ENCODE results near the gene BAIAP3. TPM values are rescaled to one million over a fixed set of nuclear protein-coding genes. Genes with fewer than 3 reads are reported as not detected.

Gene BAIAP3
- total and polyA plus RNA-seq, 10 of the 15 experiments (the other 5 are each of a cell fraction or from before 2014, with no cell fraction given), result 0.03 to 0.56 (median 0.17) TPM; not detected in 3

DNA sequence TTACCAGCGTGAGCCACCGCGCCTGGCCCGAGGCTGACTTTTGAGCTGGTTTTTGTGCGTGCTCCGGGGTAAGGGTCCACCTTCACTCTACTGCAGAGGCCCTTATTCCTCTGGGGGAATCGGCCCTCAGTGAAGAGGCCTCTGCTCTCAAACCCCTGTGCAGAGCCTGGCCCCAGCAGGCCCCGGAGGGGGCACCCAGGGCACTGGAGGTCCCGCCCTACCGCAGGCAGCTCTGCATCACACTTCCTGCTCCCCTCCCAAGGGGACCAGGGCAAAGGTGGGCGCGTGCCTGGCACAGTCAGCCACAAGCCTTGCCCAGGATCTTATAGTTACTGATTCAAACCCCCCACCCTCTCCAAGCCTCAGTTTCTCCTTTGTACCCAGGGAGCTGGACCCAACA is 27.6 kb upstream of the BAIAP3 start:
- H3K36me3 ChIP-seq (ENCODE audit: control insufficient read depth in 2 of 2, insufficient read depth in 2 of 2, low read length in 1 of 2), result no peaks in the 10 kb centered on the region
- DNase-seq (ENCODE audit: low read depth, low spot score) (no peak), ATAC-seq (no peak), FAIRE-seq (no peak)
- no peak overlapping the region for H3K4me2 ChIP-seq (ENCODE audit: control insufficient read depth, insufficient read depth)
- peaks cover 8% of the 10 kb centered on the region; the same call in 1 of the 2 replicates for H4K20me1 ChIP-seq (ENCODE audit: control insufficient read depth, insufficient read depth)
- no peaks in the 10 kb centered on the region; the same call in 2 of the 3 replicates for H3K9me3 ChIP-seq (replicated peaks; ENCODE audit: control insufficient read depth, insufficient read depth, low read length)
- H3K9ac ChIP-seq (ENCODE audit: control insufficient read depth, insufficient read depth, low read length), result no peak overlapping the region
- RAD21 ChIA-PET (ENCODE audit: unreplicated experiment), result no interaction called here
- H3K27me3 ChIP-seq (replicated peaks in 1 of 2; ENCODE audit: control insufficient read depth in 2 of 2, insufficient read depth in 2 of 2, low read length in 1 of 2), result no peaks in the 10 kb centered on the region
- no peak for TF ChIP-seq MYB (IDR thresholded peaks at IDR 0.05; ENCODE audit: borderline replicate concordance, low read depth, low read length)
- TF ChIP-seq BACH1 (IDR thresholded peaks at IDR 0.05; ENCODE audit: borderline replicate concordance), result no peak
- no peak for TF ChIP-seq ATF2 (IDR thresholded peaks at IDR 0.05; ENCODE audit: low read length)
- TF ChIP-seq ZSCAN29 (IDR thresholded peaks at IDR 0.05), result no peak
- no peak for TF ChIP-seq TCF3 (IDR thresholded peaks at IDR 0.05; ENCODE audit: borderline replicate concordance, insufficient read depth, low read depth, low read length)
- TF ChIP-seq SMARCA5 (IDR thresholded peaks at IDR 0.05), result no peak
- TF ChIP-seq MEF2B (IDR thresholded peaks at IDR 0.05; ENCODE audit: partially characterized antibody, poor library complexity, severe bottlenecking), result no peak
- TF ChIP-seq, protein P1, sequence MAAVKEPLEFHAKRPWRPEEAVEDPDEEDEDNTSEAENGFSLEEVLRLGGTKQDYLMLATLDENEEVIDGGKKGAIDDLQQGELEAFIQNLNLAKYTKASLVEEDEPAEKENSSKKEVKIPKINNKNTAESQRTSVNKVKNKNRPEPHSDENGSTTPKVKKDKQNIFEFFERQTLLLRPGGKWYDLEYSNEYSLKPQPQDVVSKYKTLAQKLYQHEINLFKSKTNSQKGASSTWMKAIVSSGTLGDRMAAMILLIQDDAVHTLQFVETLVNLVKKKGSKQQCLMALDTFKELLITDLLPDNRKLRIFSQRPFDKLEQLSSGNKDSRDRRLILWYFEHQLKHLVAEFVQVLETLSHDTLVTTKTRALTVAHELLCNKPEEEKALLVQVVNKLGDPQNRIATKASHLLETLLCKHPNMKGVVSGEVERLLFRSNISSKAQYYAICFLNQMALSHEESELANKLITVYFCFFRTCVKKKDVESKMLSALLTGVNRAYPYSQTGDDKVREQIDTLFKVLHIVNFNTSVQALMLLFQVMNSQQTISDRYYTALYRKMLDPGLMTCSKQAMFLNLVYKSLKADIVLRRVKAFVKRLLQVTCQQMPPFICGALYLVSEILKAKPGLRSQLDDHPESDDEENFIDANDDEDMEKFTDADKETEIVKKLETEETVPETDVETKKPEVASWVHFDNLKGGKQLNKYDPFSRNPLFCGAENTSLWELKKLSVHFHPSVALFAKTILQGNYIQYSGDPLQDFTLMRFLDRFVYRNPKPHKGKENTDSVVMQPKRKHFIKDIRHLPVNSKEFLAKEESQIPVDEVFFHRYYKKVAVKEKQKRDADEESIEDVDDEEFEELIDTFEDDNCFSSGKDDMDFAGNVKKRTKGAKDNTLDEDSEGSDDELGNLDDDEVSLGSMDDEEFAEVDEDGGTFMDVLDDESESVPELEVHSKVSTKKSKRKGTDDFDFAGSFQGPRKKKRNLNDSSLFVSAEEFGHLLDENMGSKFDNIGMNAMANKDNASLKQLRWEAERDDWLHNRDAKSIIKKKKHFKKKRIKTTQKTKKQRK (IDR thresholded peaks at IDR 0.05; ENCODE audit: low read depth, low read length), result no peak
- no peak overlapping the region for H2AFZ ChIP-seq (ENCODE audit: control insufficient read depth, low read depth, low read length)
- 47% methylated on average over 12 of the region's 12 CpGs for WGBS (ENCODE audit: insufficient coverage, insufficient replicate concordance, low lambda C conversion rate, missing lambda C conversion rate)
- SMC1A ChIA-PET (ENCODE audit: uncharacterized antibody, unreplicated experiment), result interaction anchor here (1.0 to 1.5 kb wide), 2 partner anchors 9 to 102 kb away, joined by 3 to 5 read pairs; no protein-coding TSS in a partner anchor
- H3K4me3 ChIP-seq, result no peak overlapping the region
- BruUV-seq (replicated peaks), result no TSS peak
- no peak overlapping the region for H3K27ac ChIP-seq (ENCODE audit: control insufficient read depth, insufficient read depth)
- intact Hi-C loops (cut with micrococcal nuclease; ENCODE audit: unreplicated experiment) (loop anchor here (5.0 kb wide), 1 partner anchor 116 kb away; the partner anchor contains the start of gene UQCC4), in situ Hi-C loops (cut with MboI) (no loop called here)
- POLR2A ChIA-PET, result interaction anchor here (0.6 to 1.1 kb wide), 2 partner anchors 11 to 399 kb away, joined by 3 to 4 read pairs; no protein-coding TSS in a partner anchor
- H3K4me1 ChIP-seq (ENCODE audit: control insufficient read depth, insufficient read depth, low read length), result peaks cover 10% of the 10 kb centered on the region
- H3K79me2 ChIP-seq (ENCODE audit: control insufficient read depth, insufficient read depth, low read length), result peaks cover 11% of the 10 kb centered on the region
- CTCF ChIA-PET, result interaction anchor here (0.8 kb wide), 1 partner anchor 9 kb away, joined by 4 read pairs; no protein-coding TSS in a partner anchor
